GM04504 (cell line): ENCODE results near the gene IGF2BP2.
"Not testable (repeated sequence)": the region's sequence is repeated elsewhere in the genome, so short reads cannot be mapped to it uniquely, and the experiment has no call there.

Experiments used
- DNase-seq: peaks from one replicate; pipeline ENCODE4 v3.0.0-alpha.2; 2012; ENCODE audit warnings: low read depth

IGF2BP2 gene

GRCh38 chr3:185797993-185798830 lies 26.6 kb downstream of the IGF2BP2 start:
- DNase-seq: no peak

- no peak for DNase-seq
Observed at GRCh38 chr3:185797108-185797881, 27.5 kb downstream of the IGF2BP2 start.

GRCh38 chr3:185796431-185797107 lies 28.3 kb downstream of the IGF2BP2 start:
- peak; percentile 34 for DNase-seq

- no peak for DNase-seq
Observed at GRCh38 chr3:185793381-185793780, 31.5 kb downstream of the IGF2BP2 start.

- DNase-seq: no peak
Observed at GRCh38 chr3:185792955-185793354, 31.9 kb downstream of the IGF2BP2 start.

GRCh38 chr3:185789891-185790830 lies 34.7 kb downstream of the IGF2BP2 start:
- DNase-seq: no peak

GRCh38 chr3:185789134-185789533 lies 35.7 kb downstream of the IGF2BP2 start:
- no peak for DNase-seq

- no peak for DNase-seq
Observed at GRCh38 chr3:185788292-185788691, 36.5 kb downstream of the IGF2BP2 start.

GRCh38 chr3:185786956-185787877 lies 37.6 kb downstream of the IGF2BP2 start:
- DNase-seq: no peak

GRCh38 chr3:185786258-185786657 lies 38.6 kb downstream of the IGF2BP2 start:
- not testable (repeated sequence) for DNase-seq

- no peak for DNase-seq
Observed at GRCh38 chr3:185784317-185784716, 40.5 kb downstream of the IGF2BP2 start.

GRCh38 chr3:185781759-185782158 lies 43.1 kb downstream of the IGF2BP2 start:
- no peak for DNase-seq

- no peak for DNase-seq
Observed at GRCh38 chr3:185779461-185779860, 45.4 kb downstream of the IGF2BP2 start.

- no peak for DNase-seq
Observed at GRCh38 chr3:185778821-185779220, 46.0 kb downstream of the IGF2BP2 start.

GRCh38 chr3:185778094-185778493 lies 46.7 kb downstream of the IGF2BP2 start:
- no peak for DNase-seq

- no peak for DNase-seq
Observed at GRCh38 chr3:185770109-185770508, 54.7 kb downstream of the IGF2BP2 start.

GRCh38 chr3:185768578-185768982 lies 56.3 kb downstream of the IGF2BP2 start:
- DNase-seq: not testable (repeated sequence)

- no peak for DNase-seq
Observed at GRCh38 chr3:185767002-185767688, 57.7 kb downstream of the IGF2BP2 start.

GRCh38 chr3:185766329-185767001 lies 58.4 kb downstream of the IGF2BP2 start:
- no peak for DNase-seq
